HUES6 (cell line): ENCODE data around the gene KRTAP16-1.

Experiments
- H3K27ac ChIP-seq: 2 replicates; pipeline ENCODE4 v1.7.0; 2013; ENCODE audit warnings: low read depth, mild to moderate bottlenecking, low read length, inconsistent platforms
- H3K27me3 ChIP-seq: 2 replicates; pipeline ENCODE4 v1.6.1; 2013; ENCODE audit warnings: low read length; ENCODE audit not compliant: control insufficient read depth, insufficient read depth
- H3K36me3 ChIP-seq: 2 replicates; pipeline ENCODE4 v1.6.1; 2013; ENCODE audit warnings: low read length; ENCODE audit not compliant: control insufficient read depth, insufficient read depth
- H3K4me1 ChIP-seq: 2 replicates; pipeline ENCODE4 v1.6.1; 2013; ENCODE audit warnings: low read length; ENCODE audit not compliant: control insufficient read depth, insufficient read depth
- H3K4me3 ChIP-seq: 2 replicates; pipeline ENCODE4 v1.5.1; 2013; ENCODE audit warnings: low read depth, low read length
- H3K9ac ChIP-seq: one replicate; pipeline ENCODE4 v1.6.1; 2013; ENCODE audit warnings: mild to moderate bottlenecking, low read length
- H3K9me3 ChIP-seq: 2 replicates; pipeline ENCODE4 v1.6.1; 2013; ENCODE audit warnings: low read depth, low read length; ENCODE audit not compliant: control insufficient read depth, insufficient read depth

KRTAP16-1 gene

DNA sequence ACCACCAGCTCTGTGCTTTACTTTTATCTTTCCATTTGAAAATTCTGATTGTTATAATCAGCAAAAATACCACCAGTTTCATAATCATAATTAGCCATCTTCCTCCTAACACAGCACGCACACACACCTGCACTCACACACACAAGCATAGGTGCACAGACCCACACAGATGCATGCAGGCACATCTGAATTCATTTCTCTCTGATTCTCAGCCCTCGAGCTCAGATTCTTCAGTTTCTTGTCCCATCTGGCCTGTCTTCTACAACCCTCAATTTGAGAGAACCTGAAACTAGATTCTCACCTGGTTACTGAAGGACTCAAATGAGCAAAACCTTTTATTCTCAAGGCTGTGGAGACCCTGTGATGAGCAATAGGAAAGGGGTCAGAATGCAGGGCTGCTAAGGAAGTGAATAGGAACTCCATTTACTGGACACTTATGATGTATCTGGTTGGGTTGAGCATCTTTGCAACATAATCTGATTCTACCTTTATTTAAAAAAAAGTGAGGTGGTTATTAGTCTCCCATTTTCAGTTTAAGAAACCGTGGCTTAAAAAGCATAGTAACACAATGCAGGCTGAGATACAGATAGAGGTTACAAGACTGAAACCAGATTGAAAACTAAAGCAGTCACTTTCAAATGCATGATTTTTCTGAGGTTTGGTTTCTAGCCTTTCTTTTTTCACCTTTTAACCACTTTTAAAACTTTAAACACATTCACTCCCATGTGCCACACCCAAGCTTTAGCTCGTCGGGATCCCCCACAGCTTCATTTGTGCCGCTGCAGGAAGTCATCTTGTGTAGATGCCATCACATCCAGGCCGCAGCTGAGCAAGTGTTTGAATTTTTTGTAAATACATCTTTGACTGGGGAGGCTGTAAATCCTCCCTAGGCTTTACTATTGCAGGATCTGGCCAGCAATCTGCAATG, 32.1 kb upstream of the KRTAP16-1 start:
- H3K4me3 ChIP-seq = no peak overlapping the region
- H3K9ac ChIP-seq = no peak overlapping the region
- no peak overlapping the region for H3K27ac ChIP-seq
- no peaks in the 10 kb centered on the region for H3K4me1 ChIP-seq
- no peaks in the 10 kb centered on the region for H3K27me3 ChIP-seq
- H3K36me3 ChIP-seq = no peaks in the 10 kb centered on the region
- peaks cover 27% of the 10 kb centered on the region for H3K9me3 ChIP-seq

DNA sequence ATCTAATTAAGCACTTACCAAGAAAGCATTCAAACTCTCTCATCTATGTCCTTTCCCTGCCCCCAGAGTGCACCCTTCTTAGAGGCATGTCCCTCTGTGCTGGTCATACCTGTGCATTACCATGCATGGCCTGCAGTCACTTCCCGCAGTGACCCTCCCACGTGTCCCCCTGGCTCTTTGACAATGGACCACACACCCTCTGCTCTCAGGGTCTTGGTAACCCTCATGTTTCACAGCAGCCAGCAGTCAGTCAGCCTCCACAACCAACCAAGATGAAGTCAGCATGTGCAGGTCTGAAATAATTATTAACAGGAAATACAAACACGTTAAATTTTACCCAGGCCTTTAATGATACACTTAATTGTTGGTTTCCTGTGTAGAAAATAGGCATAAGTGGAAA, 31.4 kb upstream of the KRTAP16-1 start:
- no peak overlapping the region for H3K4me3 ChIP-seq
- H3K9me3 ChIP-seq = peaks cover 27% of the 10 kb centered on the region
- no peak overlapping the region for H3K9ac ChIP-seq
- H3K27me3 ChIP-seq = no peaks in the 10 kb centered on the region
- no peak overlapping the region for H3K27ac ChIP-seq
- H3K4me1 ChIP-seq = no peaks in the 10 kb centered on the region
- H3K36me3 ChIP-seq = no peaks in the 10 kb centered on the region

DNA sequence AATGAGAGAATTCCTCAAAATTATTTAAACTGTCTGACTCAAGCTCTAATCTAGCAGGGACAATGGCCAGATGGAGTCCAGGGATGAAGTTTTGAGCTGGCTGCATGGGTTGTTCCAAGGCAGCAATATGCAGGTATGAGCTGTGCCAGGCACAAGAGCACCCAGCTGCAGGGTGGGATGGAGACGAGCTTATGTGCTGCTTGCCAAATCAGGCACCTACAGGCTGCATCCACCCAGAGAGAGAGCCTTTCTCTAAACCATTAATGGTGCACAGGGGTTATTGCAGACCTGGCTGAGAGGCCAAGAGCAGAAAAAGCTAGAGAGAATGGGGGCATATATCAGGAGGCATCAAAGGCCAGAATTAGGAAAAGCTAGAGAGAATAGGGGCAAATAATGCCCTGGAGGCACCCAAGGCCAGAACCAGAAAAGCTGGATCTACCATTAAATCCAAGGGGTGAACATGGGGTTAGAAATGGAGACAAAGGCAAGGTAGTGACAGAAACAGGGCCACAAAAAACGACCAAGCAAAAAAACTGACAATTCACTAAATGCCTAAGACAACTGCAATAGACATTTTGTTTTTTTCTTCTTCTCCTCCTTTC, 30.6 kb upstream of the KRTAP16-1 start:
- peaks cover 23% of the 10 kb centered on the region for H3K9me3 ChIP-seq
- no peaks in the 10 kb centered on the region for H3K36me3 ChIP-seq
- H3K4me3 ChIP-seq = no peak overlapping the region
- no peaks in the 10 kb centered on the region for H3K27me3 ChIP-seq
- H3K9ac ChIP-seq = no peak overlapping the region
- H3K27ac ChIP-seq = no peak overlapping the region
- H3K4me1 ChIP-seq = no peaks in the 10 kb centered on the region

DNA sequence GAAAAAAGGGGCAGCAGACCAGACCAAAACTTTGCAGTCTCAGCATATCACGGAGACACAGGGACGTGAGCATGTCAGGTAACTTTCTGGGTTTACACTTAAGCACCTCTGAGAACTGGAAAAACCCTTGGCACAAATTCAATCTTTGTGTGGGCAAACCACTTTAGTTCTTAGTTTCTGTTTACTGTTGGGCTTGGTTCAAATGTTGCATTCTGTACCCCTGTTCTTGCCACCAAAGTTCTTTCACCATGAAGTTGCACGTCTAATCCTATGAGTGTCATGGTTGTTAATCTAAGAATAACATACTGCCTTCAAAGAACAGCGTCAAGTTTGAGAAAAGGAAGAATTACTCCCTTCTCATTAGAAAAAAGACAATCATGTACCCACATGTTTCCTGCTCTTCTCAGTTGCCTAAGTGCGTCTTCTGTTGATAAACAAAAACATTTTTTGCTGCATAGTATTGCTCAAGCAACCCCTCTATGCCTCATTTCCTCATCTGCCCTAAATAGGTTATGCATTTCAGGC, 29.9 kb upstream of the KRTAP16-1 start:
- no peaks in the 10 kb centered on the region for H3K4me1 ChIP-seq
- H3K9me3 ChIP-seq = peaks cover 23% of the 10 kb centered on the region
- no peaks in the 10 kb centered on the region for H3K36me3 ChIP-seq
- H3K27me3 ChIP-seq = no peaks in the 10 kb centered on the region
- no peak overlapping the region for H3K4me3 ChIP-seq
- no peak overlapping the region for H3K9ac ChIP-seq
- H3K27ac ChIP-seq = no peak overlapping the region

DNA sequence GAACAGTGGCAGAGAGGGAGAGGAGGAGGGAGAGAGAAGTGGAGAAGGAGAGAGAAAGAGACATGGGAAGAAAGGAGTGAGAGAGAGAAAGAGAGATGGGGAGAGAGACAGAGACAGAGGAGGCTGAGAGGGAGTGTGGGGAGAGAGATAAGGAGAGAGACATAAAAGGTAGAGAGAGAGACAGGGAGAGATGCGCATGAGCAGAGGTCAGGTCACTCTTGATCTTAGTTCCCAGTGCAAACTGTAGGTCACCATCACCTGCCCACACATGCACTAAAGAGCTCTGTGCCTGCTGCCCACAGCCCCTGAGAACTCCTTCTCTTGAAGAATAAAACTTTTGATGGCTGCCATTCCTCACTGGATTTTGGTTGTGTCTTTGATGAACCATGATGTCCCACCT, 26.6 kb upstream of the KRTAP16-1 start:
- Histone ChIP-seq H3K4me1 (no peaks in the 10 kb centered on the region), H3K4me3 (no peak overlapping the region), H3K36me3 (no peaks in the 10 kb centered on the region), H3K27ac (no peak overlapping the region), H3K27me3 (no peaks in the 10 kb centered on the region), H3K9me3 (no peaks in the 10 kb centered on the region), H3K9ac (no peak overlapping the region)

DNA sequence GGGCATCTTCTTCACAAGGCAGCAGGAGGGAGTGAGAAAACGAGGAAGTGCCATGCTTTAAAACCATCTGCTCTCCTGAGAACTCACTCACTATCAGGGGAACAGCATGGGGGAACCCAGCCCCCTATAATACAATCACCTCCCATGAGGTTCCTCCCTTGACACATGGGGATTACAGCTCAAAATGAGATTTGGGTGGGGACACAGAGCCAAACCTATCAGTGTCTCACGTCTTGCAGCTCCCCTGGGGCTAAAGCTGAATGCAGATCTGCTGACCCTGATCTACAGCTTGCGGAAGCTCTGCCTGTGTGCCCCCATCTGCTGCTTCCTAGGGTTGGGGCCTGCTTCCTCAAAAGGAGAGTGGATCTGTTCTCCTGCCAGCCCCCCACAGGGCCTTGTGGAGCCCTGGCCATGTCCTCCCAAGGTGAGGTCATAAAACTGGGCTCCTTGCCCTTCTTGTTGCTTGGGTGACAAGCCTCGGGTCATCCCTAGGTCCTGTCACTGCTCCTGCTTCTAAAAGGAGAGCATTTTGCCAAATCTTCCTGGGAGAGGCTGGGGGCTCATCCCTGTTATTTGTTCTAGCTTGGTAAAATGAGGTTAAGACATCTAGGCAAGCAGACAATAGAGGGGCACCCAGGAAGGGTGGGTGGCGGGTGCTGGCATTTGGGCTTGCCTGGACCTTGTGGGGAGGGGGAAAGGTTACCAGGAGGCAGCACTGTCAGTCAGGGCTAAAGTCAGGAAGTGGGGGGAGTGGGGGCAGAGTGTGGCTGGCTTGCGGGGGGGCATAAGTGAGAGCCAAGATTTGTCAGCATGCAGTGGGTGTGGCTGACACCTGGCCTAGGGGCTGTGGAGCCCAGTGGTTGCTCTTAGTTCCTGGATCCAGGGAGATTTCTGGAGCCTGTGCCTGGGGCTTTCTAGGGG, 25.5 kb upstream of the KRTAP16-1 start:
- H3K27me3 ChIP-seq = no peaks in the 10 kb centered on the region

DNA sequence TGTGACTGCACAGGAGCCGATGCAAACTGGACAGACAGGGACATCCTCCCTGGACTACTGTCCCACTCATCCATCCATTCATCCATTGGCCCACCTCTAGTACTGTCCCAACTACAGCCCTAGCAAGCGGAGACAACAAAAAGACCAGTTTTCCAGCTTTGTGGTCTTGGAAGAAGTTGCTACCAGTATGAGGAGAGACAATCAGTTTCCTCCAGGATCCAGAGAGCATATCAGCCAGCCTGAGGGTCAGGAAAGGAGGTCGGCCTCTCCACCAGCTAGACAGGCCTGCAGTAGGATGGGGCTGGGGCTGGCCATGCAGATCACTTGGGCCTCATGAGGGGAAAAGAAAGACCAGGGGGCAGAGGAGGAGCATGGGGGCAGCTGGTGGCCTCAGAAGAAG, 24.7 kb upstream of the KRTAP16-1 start:
- H3K36me3 ChIP-seq = no peaks in the 10 kb centered on the region
- H3K4me1 ChIP-seq = no peaks in the 10 kb centered on the region
- H3K27me3 ChIP-seq = no peaks in the 10 kb centered on the region
- no peak overlapping the region for H3K9ac ChIP-seq
- H3K4me3 ChIP-seq = no peak overlapping the region
- no peaks in the 10 kb centered on the region for H3K9me3 ChIP-seq
- no peak overlapping the region for H3K27ac ChIP-seq

More for the DNA sequence above, 25.5 kb upstream of the KRTAP16-1 start:
- no peaks in the 10 kb centered on the region for H3K9me3 ChIP-seq
- H3K9ac ChIP-seq = no peak overlapping the region
- H3K4me3 ChIP-seq = no peak overlapping the region
- H3K27ac ChIP-seq = no peak overlapping the region
- H3K36me3 ChIP-seq = no peaks in the 10 kb centered on the region
- H3K4me1 ChIP-seq = no peaks in the 10 kb centered on the region

DNA sequence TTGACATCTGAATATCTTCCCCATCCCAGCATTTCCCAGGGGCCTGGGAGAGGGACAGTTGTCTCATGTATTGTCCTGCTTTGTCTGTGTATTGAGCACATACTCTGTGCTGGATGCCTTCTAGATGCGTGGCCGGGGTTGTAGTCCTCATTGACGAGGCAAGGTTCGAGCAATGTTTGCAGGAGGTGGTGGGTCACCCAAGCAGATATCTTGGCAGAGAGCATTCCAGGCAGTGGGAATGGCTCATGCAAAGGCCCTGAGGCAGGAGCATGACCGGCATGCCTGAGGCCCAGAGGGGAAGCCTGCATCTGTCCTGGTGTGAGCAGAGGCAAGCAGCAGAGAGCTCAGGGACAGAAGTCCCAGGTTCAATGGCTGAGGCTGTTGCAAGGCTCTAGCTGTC, 24.0 kb upstream of the KRTAP16-1 start:
- Histone ChIP-seq H3K27ac (no peak overlapping the region), H3K9me3 (no peaks in the 10 kb centered on the region), H3K36me3 (no peaks in the 10 kb centered on the region), H3K4me1 (no peaks in the 10 kb centered on the region), H3K4me3 (no peak overlapping the region), H3K27me3 (no peaks in the 10 kb centered on the region), H3K9ac (no peak overlapping the region)

DNA sequence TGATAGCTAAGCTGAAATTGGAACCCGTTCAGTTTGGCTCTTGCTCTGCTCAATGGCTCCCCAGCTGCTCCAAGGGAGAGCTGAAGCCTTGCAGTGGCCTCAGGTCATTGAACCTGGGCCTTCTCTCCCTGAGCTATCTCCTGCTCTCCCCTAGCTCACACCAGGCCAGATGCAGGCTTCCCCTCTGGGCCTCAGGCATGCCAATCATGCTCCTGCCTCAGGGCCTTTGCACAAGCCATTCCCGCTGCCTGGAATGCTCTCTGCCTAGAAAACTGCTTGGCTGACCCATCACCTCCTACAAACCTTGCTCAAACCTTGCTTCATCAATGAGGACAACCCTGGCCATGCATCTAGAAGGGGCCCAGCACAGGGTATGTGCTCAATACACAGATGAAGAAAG, 23.1 kb upstream of the KRTAP16-1 start:
- Histone ChIP-seq H3K4me1 (no peaks in the 10 kb centered on the region), H3K9ac (no peak overlapping the region)

DNA sequence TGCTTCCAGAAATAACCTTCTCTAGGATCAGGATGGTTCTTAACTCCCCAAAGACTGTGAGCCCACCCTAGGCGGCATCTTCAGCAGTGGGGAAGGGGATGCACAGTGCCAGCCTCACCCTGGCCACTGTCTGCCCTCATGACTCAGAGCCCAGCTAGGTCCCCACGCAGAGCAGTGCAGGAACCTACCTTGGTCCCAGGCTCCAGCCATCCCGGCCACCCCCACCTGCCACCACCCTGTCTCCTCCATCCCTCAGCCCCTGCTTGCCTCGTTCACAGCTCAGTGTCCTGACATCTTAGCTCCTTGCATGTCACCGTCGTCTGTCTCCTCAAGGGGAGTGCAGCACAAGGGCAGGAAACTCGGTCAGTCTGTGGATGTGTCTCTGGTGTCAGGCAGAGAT, 22.5 kb upstream of the KRTAP16-1 start:
- H3K9ac ChIP-seq = no peak overlapping the region
- no peaks in the 10 kb centered on the region for H3K27me3 ChIP-seq
- no peak overlapping the region for H3K27ac ChIP-seq
- no peaks in the 10 kb centered on the region for H3K4me1 ChIP-seq
- H3K9me3 ChIP-seq = no peaks in the 10 kb centered on the region
- no peak overlapping the region for H3K4me3 ChIP-seq
- no peaks in the 10 kb centered on the region for H3K36me3 ChIP-seq

More for the DNA sequence above, 23.1 kb upstream of the KRTAP16-1 start:
- no peak overlapping the region for H3K4me3 ChIP-seq
- no peak overlapping the region for H3K27ac ChIP-seq
- no peaks in the 10 kb centered on the region for H3K36me3 ChIP-seq
- H3K9me3 ChIP-seq = no peaks in the 10 kb centered on the region
- no peaks in the 10 kb centered on the region for H3K27me3 ChIP-seq
